Kidney (tissue), 14 donors: Measurements from ENCODE around the gene SH3PXD2A. TPM values are rescaled to one million over a fixed set of nuclear protein-coding genes. Genes with fewer than 3 reads are reported as not detected.

Experiments
- DNase-seq, 5 donors: peaks; one replicate each; pipeline ENCODE4 v3.0.0-alpha.2; 2013 to 2020
- FAIRE-seq: peaks from 2 replicates; lab custom pipeline; 2012; peaks lifted over from hg19 to GRCh38; lab: Jason Lieb, UNC
- H3K27ac ChIP-seq, 2 donors: one replicate each; pipeline ENCODE4 v1.7.0; 2013; ENCODE audit warnings: low read depth in 2 of 2, low read length in 2 of 2, inconsistent platforms in 1 of 2
- H3K27me3 ChIP-seq: one replicate; pipeline ENCODE4 v1.7.1; 2013; ENCODE audit warnings: low read length, inconsistent platforms; ENCODE audit not compliant: control insufficient read depth, insufficient read depth
- H3K36me3 ChIP-seq, 3 donors: one replicate each; pipeline versions ENCODE4 v1.7.0 to v1.7.1; 2013; ENCODE audit warnings: low read length in 3 of 3, control low read depth in 1 of 3, inconsistent platforms in 1 of 3; ENCODE audit not compliant: insufficient read depth in 3 of 3, control insufficient read depth in 2 of 3
- H3K4me1 ChIP-seq, 3 donors: one replicate each; pipeline versions ENCODE4 v1.7.0 to v1.7.1; 2013; ENCODE audit warnings: low read length in 3 of 3, inconsistent platforms in 1 of 3, low read depth in 1 of 3; ENCODE audit not compliant: control insufficient read depth in 2 of 3, insufficient read depth in 2 of 3
- H3K4me3 ChIP-seq, 3 donors: one replicate each; pipeline versions ENCODE4 v1.7.0 to v1.8.1; 2013; ENCODE audit warnings: low read length in 3 of 3, control low read depth in 1 of 3, inconsistent platforms in 1 of 3
- H3K9ac ChIP-seq, 3 donors: one replicate each; pipeline versions ENCODE4 v1.7.0 to v1.7.1; 2013; ENCODE audit warnings: low read length in 3 of 3, control low read depth in 1 of 3, inconsistent platforms in 1 of 3
- H3K9me3 ChIP-seq, 3 donors: one replicate each; pipeline versions ENCODE4 v1.7.0 to v1.7.1; 2013; ENCODE audit warnings: low read length in 3 of 3, control low read depth in 1 of 3, inconsistent platforms in 1 of 3; ENCODE audit not compliant: control insufficient read depth in 2 of 3, insufficient read depth in 1 of 3
- CTCF ChIP-seq: IDR thresholded peaks from 3 replicates; pipeline ENCODE4 v1.5.1; 2012; ENCODE audit warnings: mild to moderate bottlenecking, moderate library complexity, borderline replicate concordance; ENCODE audit not compliant: insufficient read depth; ENCODE audit errors: extremely low read depth
- intact Hi-C: fragments of 100-400 bp; cut with DNase I; formaldehyde crosslinking; loops from one replicate; pipeline ENCODE4 v1.11.1; 2022
- polyA plus RNA-seq: library from polyadenylated mRNA; stranded (reverse); fragments of 350-450 nt; fragmentation: Illumina TruSeq; extraction: RNeasy Lipid Tissue Mini Kit (QIAGEN cat#74804); gene quantifications from one replicate; pipeline ENCODE4 v1.2.3, GENCODE V29; 2014; ENCODE audit warnings: low read depth, low replicate concordance; ENCODE audit not compliant: insufficient read depth
- total RNA-seq: library from RNA; stranded (reverse); fragmentation: NEBNext Ultra II Directional; extraction: Animal tissue kit (Norgen Biotek cat#: 25700); gene quantifications from one replicate; pipeline ENCODE4 v1.2.1, GENCODE V29; 2021
- donor health status: control.
- donor health status: control.
- donor health status: control.
- donor health status: control.
- donor health status: control.
- donor health status: DM: yes; HTN: yes; CAD: no.
- donor health status: Normal renal cell carcinoma (clear cell type).

SH3PXD2A gene
- total and polyA plus RNA-seq, 2 donors from 2014 or later = 2.4 to 20.1 TPM

- DNase-seq (no peak), FAIRE-seq (no peak)
- Histone ChIP-seq H3K4me3 (no peak overlapping the region), H3K9ac (no peak overlapping the region), H3K4me1 (peaks cover 0 to 8% (median 5%) of the 10 kb centered on the region in 3 donors), H3K27me3 (no peaks in the 10 kb centered on the region), H3K9me3 (no peaks in the 10 kb centered on the region), H3K36me3 (no peaks in the 10 kb centered on the region), H3K27ac (no peak overlapping the region)
- TF ChIP-seq CTCF = no peak
- intact Hi-C loops = no loop called here
These were observed 85.2 kb downstream of the SH3PXD2A start for GRCh38 chr10:103770139-103770538.

GRCh38 chr10:103769176-103769575 lies 86.2 kb downstream of the SH3PXD2A start:
- intact Hi-C loops = no loop called here
- Histone ChIP-seq H3K36me3 (no peaks in the 10 kb centered on the region), H3K4me1 (peaks cover 0 to 8% (median 5%) of the 10 kb centered on the region in 3 donors), H3K9ac (no peak overlapping the region), H3K9me3 (no peaks in the 10 kb centered on the region), H3K4me3 (no peak overlapping the region), H3K27me3 (no peaks in the 10 kb centered on the region), H3K27ac (no peak overlapping the region)
- FAIRE-seq = no peak
- no peak for TF ChIP-seq CTCF
- DNase-seq = no peak

GRCh38 chr10:103768345-103768744 lies 87.0 kb downstream of the SH3PXD2A start:
- no peak for TF ChIP-seq CTCF
- Histone ChIP-seq H3K4me1 (peaks cover 0 to 8% (median 7%) of the 10 kb centered on the region in 3 donors), H3K9ac (no peak overlapping the region), H3K4me3 (no peak overlapping the region), H3K27me3 (no peaks in the 10 kb centered on the region), H3K9me3 (no peaks in the 10 kb centered on the region), H3K36me3 (no peaks in the 10 kb centered on the region), H3K27ac (no peak overlapping the region)
- intact Hi-C loops = no loop called here
- FAIRE-seq = no peak
- DNase-seq = no peak

GRCh38 chr10:103767756-103768155 lies 87.6 kb downstream of the SH3PXD2A start:
- Histone ChIP-seq H3K36me3 (no peaks in the 10 kb centered on the region), H3K27ac (no peak overlapping the region), H3K9me3 (no peaks in the 10 kb centered on the region), H3K4me3 (no peak overlapping the region), H3K4me1 (peaks cover 0 to 11% (median 7%) of the 10 kb centered on the region in 3 donors), H3K27me3 (no peaks in the 10 kb centered on the region), H3K9ac (no peak overlapping the region)
- no peak for TF ChIP-seq CTCF
- FAIRE-seq (no peak), DNase-seq (peak in 1 of 5 donors; percentile 47)
- intact Hi-C loops = no loop called here
